SK-N-SH treated with all-trans-retinoic acid at 6 μM for 48 hours (cell line): ENCODE results near the gene TXN.

Experiments used
- ARNTL ChIP-seq: fragments of 450-650 bp; formaldehyde crosslinking; IDR thresholded peaks from 2 replicates; pipeline ENCODE4 v1.5.0; 2020; ENCODE audit warnings: low read depth, mild to moderate bottlenecking, moderate library complexity, borderline replicate concordance
- CSRNP3 ChIP-seq: fragments of 250-450 bp; sonication (Bioruptor Pico); IDR thresholded peaks from 2 replicates; pipeline ENCODE4 v1.5.1; 2021; ENCODE audit warnings: mild to moderate bottlenecking, moderate library complexity
- GLIS3 ChIP-seq: fragments of 250-450 bp; sonication (Bioruptor Pico); IDR thresholded peaks from 2 replicates; pipeline ENCODE4 v1.5.0; 2020; ENCODE audit warnings: mild to moderate bottlenecking, moderate library complexity
- OSR1 ChIP-seq: fragments of 250-450 bp; sonication (Bioruptor Pico); IDR thresholded peaks from 2 replicates; pipeline ENCODE4 v1.8.0; 2022; ENCODE audit warnings: moderate library complexity, mild to moderate bottlenecking, inconsistent platforms
- SNAI2 ChIP-seq: fragments of 250-450 bp; sonication (Bioruptor Pico); IDR thresholded peaks from 2 replicates; pipeline ENCODE4 v1.5.0; 2020; ENCODE audit warnings: mild to moderate bottlenecking, moderate library complexity
- ZFP3 ChIP-seq: fragments of 250-450 bp; sonication (Bioruptor Pico); IDR thresholded peaks from 2 replicates; pipeline ENCODE4 v1.5.0; 2020; ENCODE audit warnings: mild to moderate bottlenecking, moderate library complexity
- ZNF565 ChIP-seq: fragments of 450-650 bp; formaldehyde crosslinking; conservative IDR thresholded peaks from 2 replicates; pipeline ENCODE4 v1.5.0; 2020; ENCODE audit warnings: low read depth, mild to moderate bottlenecking, moderate library complexity
- ZNF8 ChIP-seq: fragments of 450-650 bp; formaldehyde crosslinking; IDR thresholded peaks from 2 replicates; pipeline ENCODE4 v1.5.0; 2020; ENCODE audit warnings: mild to moderate bottlenecking, moderate library complexity
- TF ChIP-seq, protein P1 (sequence below): fragments of 250-450 bp; sonication (Bioruptor Pico); IDR thresholded peaks from 2 replicates; pipeline ENCODE4 v1.8.0; 2020; ENCODE audit warnings: mild to moderate bottlenecking, moderate library complexity, borderline replicate concordance
- TF ChIP-seq, protein P2 (sequence below): fragments of 250-450 bp; sonication (Bioruptor Pico); IDR thresholded peaks from 2 replicates; pipeline ENCODE4 v1.5.1; 2020; ENCODE audit warnings: low read depth, mild to moderate bottlenecking, moderate library complexity

- TF ChIP-seq ZFP3 (CRISPR knock-in tag) (no peak), ZNF565 (CRISPR knock-in tag) (no peak), CSRNP3 (CRISPR knock-in tag) (no peak), ARNTL (CRISPR knock-in tag) (no peak), SNAI2 (CRISPR knock-in tag) (no peak), GLIS3 (no peak), ZNF8 (CRISPR knock-in tag) (no peak), OSR1 (no peak)
- TF ChIP-seq, protein P1, sequence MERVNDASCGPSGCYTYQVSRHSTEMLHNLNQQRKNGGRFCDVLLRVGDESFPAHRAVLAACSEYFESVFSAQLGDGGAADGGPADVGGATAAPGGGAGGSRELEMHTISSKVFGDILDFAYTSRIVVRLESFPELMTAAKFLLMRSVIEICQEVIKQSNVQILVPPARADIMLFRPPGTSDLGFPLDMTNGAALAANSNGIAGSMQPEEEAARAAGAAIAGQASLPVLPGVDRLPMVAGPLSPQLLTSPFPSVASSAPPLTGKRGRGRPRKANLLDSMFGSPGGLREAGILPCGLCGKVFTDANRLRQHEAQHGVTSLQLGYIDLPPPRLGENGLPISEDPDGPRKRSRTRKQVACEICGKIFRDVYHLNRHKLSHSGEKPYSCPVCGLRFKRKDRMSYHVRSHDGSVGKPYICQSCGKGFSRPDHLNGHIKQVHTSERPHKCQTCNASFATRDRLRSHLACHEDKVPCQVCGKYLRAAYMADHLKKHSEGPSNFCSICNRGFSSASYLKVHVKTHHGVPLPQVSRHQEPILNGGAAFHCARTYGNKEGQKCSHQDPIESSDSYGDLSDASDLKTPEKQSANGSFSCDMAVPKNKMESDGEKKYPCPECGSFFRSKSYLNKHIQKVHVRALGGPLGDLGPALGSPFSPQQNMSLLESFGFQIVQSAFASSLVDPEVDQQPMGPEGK (CRISPR knock-in tag), result no peak
- TF ChIP-seq, protein P2, sequence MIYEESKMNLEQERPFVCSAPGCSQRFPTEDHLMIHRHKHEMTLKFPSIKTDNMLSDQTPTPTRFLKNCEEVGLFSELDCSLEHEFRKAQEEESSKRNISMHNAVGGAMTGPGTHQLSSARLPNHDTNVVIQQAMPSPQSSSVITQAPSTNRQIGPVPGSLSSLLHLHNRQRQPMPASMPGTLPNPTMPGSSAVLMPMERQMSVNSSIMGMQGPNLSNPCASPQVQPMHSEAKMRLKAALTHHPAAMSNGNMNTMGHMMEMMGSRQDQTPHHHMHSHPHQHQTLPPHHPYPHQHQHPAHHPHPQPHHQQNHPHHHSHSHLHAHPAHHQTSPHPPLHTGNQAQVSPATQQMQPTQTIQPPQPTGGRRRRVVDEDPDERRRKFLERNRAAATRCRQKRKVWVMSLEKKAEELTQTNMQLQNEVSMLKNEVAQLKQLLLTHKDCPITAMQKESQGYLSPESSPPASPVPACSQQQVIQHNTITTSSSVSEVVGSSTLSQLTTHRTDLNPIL (CRISPR knock-in tag), result no peak
These were observed 2.4 kb upstream of the TXN start for GRCh38 chr9:110258690-110259091.
